ENCODE results near the gene MTRFR. TPM values are rescaled to one million over a fixed set of nuclear protein-coding genes. Genes with fewer than 3 reads are reported as not detected.
"Not testable (repeated sequence)": the region's sequence is repeated elsewhere in the genome, so short reads cannot be mapped to it uniquely, and the experiment has no call there.

MTRFR gene
- total RNA-seq, result 10 to 100 TPM; 28.4 to 28.8 TPM

- Mint-ChIP-seq H3K36me3 (peaks cover 32% of the 10 kb centered on the region), H3K4me3 (peak within 1 kb of the TSS; percentile 99), H3K27ac (peak within 1 kb of the TSS; percentile 96), H3K9me3 (no peaks in the 10 kb centered on the region), H3K4me1 (ENCODE audit: low read depth) (peaks cover 60% of the 10 kb centered on the region), H3K27me3 (peaks cover 3% of the 10 kb centered on the region)
- CTCF ChIA-PET, result interaction anchor here (1.0 to 4.5 kb wide), 10 partner anchors 9 to 440 kb away, joined by 3 to 35 read pairs (median 4); partner anchors contain the start of gene PITPNM2
- intact Hi-C loops (cut with micrococcal nuclease), result loop anchor here (1.0 to 10.0 kb wide), 12 partner anchors 10 to 706 kb away; partner anchors contain the start of genes CDK2AP1, EIF2B1, GTF2H3 and KMT5A
- POLR2A ChIA-PET, result interaction anchor here (0.5 to 2.7 kb wide), 31 partner anchors 8 to 706 kb away, joined by 3 to 45 read pairs (median 4); partner anchors contain the start of genes ARL6IP4, ATP6V0A2, KMT5A and OGFOD2
- DNase-seq, result peak; percentile 100
These were observed at the start of gene MTRFR, which contains the start of gene MPHOSPH9 for GRCh38 chr12:123232807-123233504. TSS of gene MTRFR (plus strand) at chr12:123233436. CDS start at chr12:123253675, 20,239 bp downstream. TSS of gene MPHOSPH9 (minus strand) at chr12:123233141. CDS start at chr12:123230364, 2,777 bp downstream.

- Mint-ChIP-seq H3K4me1 (ENCODE audit: low read depth) (no peaks in the 10 kb centered on the region), H3K27ac (no peak overlapping the region), H3K9me3 (no peaks in the 10 kb centered on the region), H3K4me3 (no peak overlapping the region), H3K27me3 (no peaks in the 10 kb centered on the region), H3K36me3 (peaks cover 35% of the 10 kb centered on the region)
- ChIA-PET CTCF (no interaction called here), POLR2A (no interaction called here)
- intact Hi-C loops (cut with micrococcal nuclease), result no loop called here
- DNase-seq, result no peak
These were observed 45.6 kb upstream of the MTRFR start for GRCh38 chr12:123187637-123188036.

GRCh38 chr12:123199936-123200335 lies 33.3 kb upstream of the MTRFR start:
- Mint-ChIP-seq H3K4me1 (ENCODE audit: low read depth) (peaks cover 17% of the 10 kb centered on the region), H3K9me3 (peaks cover 3% of the 10 kb centered on the region), H3K27ac (peak overlapping the region; percentile 53), H3K4me3 (no peak overlapping the region), H3K36me3 (peaks cover 37% of the 10 kb centered on the region), H3K27me3 (no peaks in the 10 kb centered on the region)
- ChIA-PET CTCF (interaction anchor here (1.0 kb wide), 1 partner anchor 38 kb away, joined by 3 read pairs; no protein-coding TSS in a partner anchor), POLR2A (interaction anchor here (0.6 to 1.0 kb wide), 3 partner anchors 46 to 440 kb away, joined by 3 to 4 read pairs (median 3); no protein-coding TSS in a partner anchor)
- intact Hi-C loops (cut with micrococcal nuclease), result loop anchor here (1.0 to 2.0 kb wide), 2 partner anchors 23 to 31 kb away; no protein-coding TSS in a partner anchor
- no peak for DNase-seq

- peaks cover 3% of the 10 kb centered on the region for H3K9me3 Mint-ChIP-seq
- ChIA-PET CTCF (interaction anchor here (1.0 kb wide), 1 partner anchor 38 kb away, joined by 3 read pairs; no protein-coding TSS in a partner anchor), POLR2A (interaction anchor here (0.6 to 1.0 kb wide), 3 partner anchors 47 to 441 kb away, joined by 3 to 4 read pairs (median 3); no protein-coding TSS in a partner anchor)
- peak overlapping the region; percentile 53 for H3K27ac Mint-ChIP-seq
- intact Hi-C loops (cut with micrococcal nuclease), result loop anchor here (1.0 to 2.0 kb wide), 2 partner anchors 23 to 32 kb away; no protein-coding TSS in a partner anchor
- no peaks in the 10 kb centered on the region for H3K27me3 Mint-ChIP-seq
- H3K36me3 Mint-ChIP-seq, result peaks cover 37% of the 10 kb centered on the region
- peaks cover 17% of the 10 kb centered on the region for H3K4me1 Mint-ChIP-seq (ENCODE audit: low read depth)
- H3K4me3 Mint-ChIP-seq, result no peak overlapping the region
- DNase-seq, result peak; percentile 34
These were observed 32.8 kb upstream of the MTRFR start for GRCh38 chr12:123200414-123200813.

GRCh38 chr12:123206794-123207193 lies 26.4 kb upstream of the MTRFR start:
- H3K27ac Mint-ChIP-seq, result not testable (repeated sequence)

GRCh38 chr12:123207815-123208214 lies 25.4 kb upstream of the MTRFR start:
- H3K36me3 Mint-ChIP-seq, result peaks cover 29% of the 10 kb centered on the region
- H3K27ac Mint-ChIP-seq; POLR2A ChIA-PET; CTCF ChIA-PET; intact Hi-C loops (cut with micrococcal nuclease); DNase-seq; H3K27me3 Mint-ChIP-seq; H3K4me1 Mint-ChIP-seq (ENCODE audit: low read depth); H3K4me3 Mint-ChIP-seq; H3K9me3 Mint-ChIP-seq: not testable (repeated sequence)

More at GRCh38 chr12:123206794-123207193, 26.4 kb upstream of the MTRFR start:
- H3K9me3 Mint-ChIP-seq; H3K27me3 Mint-ChIP-seq; intact Hi-C loops (cut with micrococcal nuclease); H3K4me1 Mint-ChIP-seq (ENCODE audit: low read depth); CTCF ChIA-PET; H3K4me3 Mint-ChIP-seq; DNase-seq; POLR2A ChIA-PET: not testable (repeated sequence)
- H3K36me3 Mint-ChIP-seq, result peaks cover 33% of the 10 kb centered on the region

GRCh38 chr12:123223241-123223668 lies 10.0 kb upstream of the MTRFR start:
- Mint-ChIP-seq H3K36me3 (peaks cover 34% of the 10 kb centered on the region), H3K27me3 (no peaks in the 10 kb centered on the region), H3K9me3 (no peaks in the 10 kb centered on the region), H3K27ac (peak overlapping the region; percentile 76), H3K4me1 (ENCODE audit: low read depth) (peaks cover 19% of the 10 kb centered on the region), H3K4me3 (peak overlapping the region; percentile 38)
- peak; percentile 79 for DNase-seq
- intact Hi-C loops (cut with micrococcal nuclease), result loop anchor here (1.0 to 2.0 kb wide), 3 partner anchors 9 to 23 kb away; no protein-coding TSS in a partner anchor
- CTCF ChIA-PET, result interaction anchor here (0.6 to 5.3 kb wide), 8 partner anchors 10 to 429 kb away, joined by 3 to 50 read pairs (median 4); partner anchors contain the start of genes MPHOSPH9, MTRFR and TMED2
- POLR2A ChIA-PET, result interaction anchor here (0.5 to 1.7 kb wide), 6 partner anchors 8 to 168 kb away, joined by 3 to 45 read pairs (median 4); partner anchors contain the start of genes MPHOSPH9 and MTRFR

GRCh38 chr12:123225443-123225842 lies 7.8 kb upstream of the MTRFR start:
- Mint-ChIP-seq H3K4me1 (ENCODE audit: low read depth) (peaks cover 41% of the 10 kb centered on the region), H3K36me3 (peaks cover 36% of the 10 kb centered on the region), H3K9me3 (no peaks in the 10 kb centered on the region), H3K4me3 (no peak overlapping the region), H3K27ac (no peak overlapping the region), H3K27me3 (no peaks in the 10 kb centered on the region)
- DNase-seq, result no peak
- ChIA-PET POLR2A (interaction anchor here (0.7 kb wide), 1 partner anchor 36 kb away, joined by 5 read pairs; no protein-coding TSS in a partner anchor), CTCF (interaction anchor here (5.3 kb wide), 1 partner anchor 12 kb away, joined by 50 read pairs; no protein-coding TSS in a partner anchor)
- intact Hi-C loops (cut with micrococcal nuclease), result no loop called here

GRCh38 chr12:123227581-123228258 lies 5.5 kb upstream of the MTRFR start:
- H3K9me3 Mint-ChIP-seq, result no peaks in the 10 kb centered on the region
- no peak overlapping the region for H3K27ac Mint-ChIP-seq
- H3K36me3 Mint-ChIP-seq, result peaks cover 25% of the 10 kb centered on the region
- no peaks in the 10 kb centered on the region for H3K27me3 Mint-ChIP-seq
- intact Hi-C loops (cut with micrococcal nuclease), result no loop called here
- DNase-seq, result no peak
- POLR2A ChIA-PET, result no interaction called here
- no peak overlapping the region for H3K4me3 Mint-ChIP-seq
- CTCF ChIA-PET, result interaction anchor here (5.3 kb wide), 1 partner anchor 10 kb away, joined by 50 read pairs; no protein-coding TSS in a partner anchor
- peaks cover 51% of the 10 kb centered on the region for H3K4me1 Mint-ChIP-seq (ENCODE audit: low read depth)

- CTCF ChIA-PET, result interaction anchor here (0.6 to 1.5 kb wide), 4 partner anchors 9 to 185 kb away, joined by 3 to 13 read pairs (median 4); no protein-coding TSS in a partner anchor
- peaks cover 3% of the 10 kb centered on the region for H3K27me3 Mint-ChIP-seq
- intact Hi-C loops (cut with micrococcal nuclease), result no loop called here
- peak overlapping the region; percentile 53 for H3K27ac Mint-ChIP-seq
- peaks cover 32% of the 10 kb centered on the region for H3K36me3 Mint-ChIP-seq
- H3K4me1 Mint-ChIP-seq (ENCODE audit: low read depth), result peaks cover 42% of the 10 kb centered on the region
- POLR2A ChIA-PET, result no interaction called here
- peak overlapping the region; percentile 53 for H3K4me3 Mint-ChIP-seq
- H3K9me3 Mint-ChIP-seq, result no peaks in the 10 kb centered on the region
- DNase-seq, result no peak
These were observed 4.2 kb upstream of the MTRFR start for GRCh38 chr12:123229051-123229450.

GRCh38 chr12:123231931-123232330 lies 1.3 kb upstream of the MTRFR start:
- peaks cover 3% of the 10 kb centered on the region for H3K27me3 Mint-ChIP-seq
- intact Hi-C loops (cut with micrococcal nuclease), result loop anchor here (1.0 to 10.0 kb wide), 7 partner anchors 9 to 347 kb away; partner anchors contain the start of genes CDK2AP1, KMT5A, OGFOD2 and PITPNM2
- H3K27ac Mint-ChIP-seq, result peak overlapping the region; percentile 96
- H3K36me3 Mint-ChIP-seq, result peaks cover 34% of the 10 kb centered on the region
- H3K9me3 Mint-ChIP-seq, result no peaks in the 10 kb centered on the region
- ChIA-PET POLR2A (interaction anchor here (0.6 to 2.7 kb wide), 13 partner anchors 9 to 523 kb away, joined by 4 to 45 read pairs (median 6); partner anchors contain the start of genes ATP6V0A2, OGFOD2 and SBNO1), CTCF (interaction anchor here (0.7 to 4.5 kb wide), 5 partner anchors 9 to 188 kb away, joined by 3 to 35 read pairs (median 9); no protein-coding TSS in a partner anchor)
- peaks cover 56% of the 10 kb centered on the region for H3K4me1 Mint-ChIP-seq (ENCODE audit: low read depth)
- no peak for DNase-seq
- H3K4me3 Mint-ChIP-seq, result peak overlapping the region; percentile 99

Data from activated CD4-positive, alpha-beta memory T cell treated with anti-CD3 and anti-CD28 coated beads for 36 hours (primary cell).